BJ (cell line): ENCODE data around the gene ATE1. TPM values are rescaled to one million over a fixed set of nuclear protein-coding genes. Genes with fewer than 3 reads are reported as not detected.
"Not testable (repeated sequence)": the region's sequence is repeated elsewhere in the genome, so short reads cannot be mapped to it uniquely, and the experiment has no call there.

ENCODE experiments used
- CTCF ChIA-PET: fragments of 350-600 bp; formaldehyde crosslinking; extraction: SDS; loops from one replicate; lab custom pipeline; 2021; ENCODE audit warnings: antibody characterized with exemption, inconsistent platforms; lab: Yijun Ruan, JAX
- POLR2A ChIA-PET: fragments of 300-600 bp; sonication (Branson Sonifier 250); formaldehyde crosslinking; extraction: SDS; loops from one replicate; lab custom pipeline; 2021; ENCODE audit warnings: antibody characterized with exemption; lab: Charles Lee
- DNase-seq: peaks from one replicate; pipeline ENCODE4 v3.0.0-alpha.2; 2011; ENCODE audit warnings: low read depth
- H3K27me3 ChIP-seq: 2 replicates; pipeline ENCODE4 v1.6.0; 2011; ENCODE audit warnings: low read length; ENCODE audit not compliant: control insufficient read depth, insufficient read depth
- H3K36me3 ChIP-seq: 2 replicates; pipeline ENCODE4 v1.5.1; 2011; ENCODE audit warnings: low read length; ENCODE audit not compliant: control insufficient read depth, insufficient read depth
- H3K4me3 ChIP-seq: 2 replicates; pipeline ENCODE4 v1.5.1; 2011; ENCODE audit warnings: low read depth, mild to moderate bottlenecking, control low read depth, low read length
- polyA plus RNA-seq: library from polyadenylated mRNA; depleted of rRNA; stranded (reverse); fragments of >200 nt; gene quantifications from 2 replicates; pipeline ENCODE4 v1.2.3, GENCODE V29; 2011
- TF ChIP-seq, protein P1 (sequence below): IDR thresholded peaks from 2 replicates; pipeline ENCODE4 v1.5.1; 2011; ENCODE audit warnings: low read depth, mild to moderate bottlenecking, control low read depth, inconsistent platforms, low read length, moderate library complexity; ENCODE audit not compliant: insufficient read depth

ATE1 gene
- polyA plus RNA-seq, 1 experiment = 7.4 TPM

DNA sequence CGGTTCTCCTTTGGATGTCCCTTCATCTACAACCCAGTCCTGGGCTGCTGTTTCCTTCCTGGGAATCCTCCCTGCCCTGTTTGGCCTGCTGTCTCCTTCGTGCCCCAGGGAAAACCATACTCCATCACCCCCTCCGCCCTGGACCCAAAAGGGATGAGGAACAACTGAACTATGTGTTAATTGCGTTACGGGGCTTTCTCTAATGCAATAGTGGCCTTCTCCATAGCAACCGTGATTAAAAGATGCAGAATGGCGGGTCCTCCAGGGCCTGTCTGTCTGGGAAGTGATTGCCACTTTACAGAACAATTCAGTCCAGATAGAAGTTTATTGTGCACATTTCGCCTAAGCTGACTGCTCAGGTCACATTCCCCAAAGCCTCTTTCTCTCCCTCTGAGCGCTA lies 217.6 kb downstream of the ATE1 start:
- CTCF ChIA-PET = no interaction called here
- no peaks in the 10 kb centered on the region for H3K27me3 ChIP-seq
- no peaks in the 10 kb centered on the region for H3K36me3 ChIP-seq
- H3K4me3 ChIP-seq = no peak overlapping the region
- no peak for DNase-seq
- TF ChIP-seq, protein P1, sequence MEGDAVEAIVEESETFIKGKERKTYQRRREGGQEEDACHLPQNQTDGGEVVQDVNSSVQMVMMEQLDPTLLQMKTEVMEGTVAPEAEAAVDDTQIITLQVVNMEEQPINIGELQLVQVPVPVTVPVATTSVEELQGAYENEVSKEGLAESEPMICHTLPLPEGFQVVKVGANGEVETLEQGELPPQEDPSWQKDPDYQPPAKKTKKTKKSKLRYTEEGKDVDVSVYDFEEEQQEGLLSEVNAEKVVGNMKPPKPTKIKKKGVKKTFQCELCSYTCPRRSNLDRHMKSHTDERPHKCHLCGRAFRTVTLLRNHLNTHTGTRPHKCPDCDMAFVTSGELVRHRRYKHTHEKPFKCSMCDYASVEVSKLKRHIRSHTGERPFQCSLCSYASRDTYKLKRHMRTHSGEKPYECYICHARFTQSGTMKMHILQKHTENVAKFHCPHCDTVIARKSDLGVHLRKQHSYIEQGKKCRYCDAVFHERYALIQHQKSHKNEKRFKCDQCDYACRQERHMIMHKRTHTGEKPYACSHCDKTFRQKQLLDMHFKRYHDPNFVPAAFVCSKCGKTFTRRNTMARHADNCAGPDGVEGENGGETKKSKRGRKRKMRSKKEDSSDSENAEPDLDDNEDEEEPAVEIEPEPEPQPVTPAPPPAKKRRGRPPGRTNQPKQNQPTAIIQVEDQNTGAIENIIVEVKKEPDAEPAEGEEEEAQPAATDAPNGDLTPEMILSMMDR = no peak
- POLR2A ChIA-PET = no interaction called here

DNA sequence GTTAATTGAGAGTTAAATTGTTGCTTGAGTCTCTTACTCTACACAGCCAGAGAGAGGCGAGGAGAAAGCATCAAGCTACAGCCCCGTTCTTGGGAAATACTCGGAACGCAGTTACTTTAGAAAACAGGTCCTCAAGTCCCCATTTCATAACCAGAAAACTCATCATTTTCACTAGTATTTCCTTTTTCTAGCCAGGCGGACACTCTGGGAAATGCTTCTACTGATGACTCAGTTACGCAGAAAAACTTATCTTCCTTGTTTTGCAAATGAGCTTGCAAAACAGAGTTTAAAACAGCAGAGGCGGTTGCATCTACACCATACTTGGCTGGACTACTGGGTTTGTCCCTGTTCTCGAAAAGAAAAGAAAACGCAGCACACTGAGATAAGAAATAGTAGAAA lies 218.2 kb downstream of the ATE1 start:
- no peak overlapping the region for H3K4me3 ChIP-seq
- TF ChIP-seq, protein P1 = no peak
- ChIA-PET POLR2A (no interaction called here), CTCF (no interaction called here)
- no peaks in the 10 kb centered on the region for H3K36me3 ChIP-seq
- no peak for DNase-seq
- H3K27me3 ChIP-seq = no peaks in the 10 kb centered on the region

DNA sequence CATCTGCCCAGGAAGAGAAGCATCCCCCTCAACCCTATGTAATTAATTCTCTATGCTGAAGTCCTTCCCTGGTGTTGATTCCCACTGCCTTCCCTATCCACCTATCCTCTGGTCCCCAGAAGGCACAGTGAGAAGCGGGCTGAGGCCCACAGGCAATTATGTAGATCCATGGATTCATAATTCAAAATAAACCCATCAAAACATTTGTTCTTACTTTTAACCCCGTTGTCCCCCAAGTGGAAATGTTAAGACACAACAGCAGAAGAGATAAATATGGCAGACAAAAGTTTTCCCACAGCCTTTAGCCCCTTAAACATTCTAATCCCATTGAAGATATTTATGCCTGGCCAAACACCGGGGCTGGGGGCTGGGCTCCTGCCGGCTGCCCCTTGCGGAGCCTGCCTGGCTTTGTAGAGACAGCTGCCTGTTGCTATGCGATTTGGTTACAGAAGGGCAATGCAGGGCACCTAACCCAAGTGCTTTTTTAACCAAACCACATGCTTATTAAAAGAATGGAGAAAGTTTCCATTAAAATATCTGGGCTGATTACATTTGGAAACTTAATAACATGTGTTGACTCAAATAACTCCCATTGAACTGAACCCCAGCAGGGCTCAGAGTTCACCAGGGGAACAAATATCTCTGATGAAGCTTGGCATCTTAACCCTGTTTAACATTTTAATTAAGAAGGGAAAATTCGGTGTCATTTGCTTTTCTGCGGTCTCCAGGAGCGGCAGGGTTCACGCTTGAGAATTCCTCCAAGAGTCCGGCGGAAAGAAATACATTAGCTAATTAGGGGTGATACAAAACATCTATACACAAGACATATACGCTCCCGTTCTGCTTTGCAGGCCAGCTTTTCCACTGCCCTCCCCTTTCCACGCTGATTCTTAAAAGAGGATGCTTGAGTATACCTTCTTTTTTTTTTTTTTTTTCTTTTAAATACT lies 218.8 kb downstream of the ATE1 start:
- no peak overlapping the region for H3K4me3 ChIP-seq
- no peak for DNase-seq
- ChIA-PET CTCF (no interaction called here), POLR2A (no interaction called here)
- TF ChIP-seq, protein P1 = no peak
- H3K27me3 ChIP-seq = no peaks in the 10 kb centered on the region
- no peaks in the 10 kb centered on the region for H3K36me3 ChIP-seq

DNA sequence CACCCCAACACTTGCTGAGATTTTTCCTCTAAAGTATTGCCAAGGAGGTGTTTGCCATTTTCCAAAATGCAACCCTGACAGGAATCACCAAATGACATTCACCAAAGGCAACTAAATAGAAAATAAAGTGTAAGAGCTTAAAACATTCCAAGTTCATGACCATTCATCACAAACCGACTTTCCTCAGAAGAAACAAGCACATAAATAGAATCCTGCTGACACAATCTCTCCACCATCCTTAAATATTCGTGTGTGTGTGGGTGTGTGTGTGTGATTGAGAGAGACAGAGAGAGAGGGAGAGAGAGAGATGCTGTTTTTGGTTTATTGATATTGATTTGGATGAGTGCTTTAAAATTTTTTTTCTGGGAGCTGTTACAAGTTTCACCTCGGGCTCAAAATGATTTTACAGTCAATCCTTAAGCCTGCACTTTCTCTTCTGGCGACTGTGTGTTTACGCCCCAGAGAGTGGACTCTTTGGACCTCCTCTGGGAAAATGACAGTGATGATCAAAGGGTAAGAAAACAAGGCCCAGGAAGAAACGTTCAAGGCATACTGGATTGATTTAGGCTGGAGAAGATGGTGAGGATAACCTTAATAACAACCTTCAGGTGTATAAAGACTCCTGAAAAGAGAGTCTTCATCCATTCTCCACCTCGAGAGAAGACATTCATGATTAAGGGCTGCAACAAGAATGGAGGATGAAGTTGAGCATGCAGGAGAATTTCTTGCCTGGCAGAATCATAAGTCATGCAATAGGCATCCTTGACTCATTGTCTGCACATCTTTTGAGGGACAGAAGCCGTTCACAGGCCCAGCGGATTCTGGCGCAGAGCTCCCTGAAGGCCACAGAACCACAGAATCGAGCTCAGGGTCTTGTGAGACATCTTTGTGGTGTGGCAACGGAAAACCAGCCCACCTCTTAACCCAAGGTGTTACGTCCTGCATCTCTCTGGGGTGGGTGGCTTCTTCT lies 225.2 kb downstream of the ATE1 start:
- DNase-seq = peak; percentile 11
- POLR2A ChIA-PET = no interaction called here
- H3K4me3 ChIP-seq = no peak overlapping the region
- CTCF ChIA-PET = interaction anchor here (0.7 kb wide), 1 partner anchor 121 kb away, joined by 3 read pairs; no protein-coding TSS in a partner anchor
- TF ChIP-seq, protein P1 = no peak
- H3K36me3 ChIP-seq = no peaks in the 10 kb centered on the region
- H3K27me3 ChIP-seq = no peaks in the 10 kb centered on the region

DNA sequence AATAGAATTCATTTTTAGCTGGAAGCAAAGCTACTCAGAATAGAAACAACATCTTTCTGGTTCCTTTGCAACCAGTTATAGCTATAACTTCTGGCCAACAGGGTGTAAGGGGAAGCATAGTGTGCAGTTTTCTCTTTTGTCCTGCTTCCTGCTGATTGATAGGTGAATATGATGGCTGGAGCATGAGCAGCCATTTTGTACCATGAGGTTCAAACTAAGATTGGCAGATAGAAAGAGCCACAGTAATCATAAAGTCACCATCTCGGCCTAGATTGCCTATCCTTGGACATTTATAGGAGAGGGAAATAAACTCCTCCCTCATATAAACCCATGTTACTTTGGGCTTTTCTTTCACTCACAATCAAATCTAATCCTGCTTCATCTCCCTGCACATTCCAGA lies 227.4 kb downstream of the ATE1 start:
- no peak for DNase-seq
- Histone ChIP-seq H3K36me3 (no peaks in the 10 kb centered on the region), H3K27me3 (no peaks in the 10 kb centered on the region), H3K4me3 (no peak overlapping the region)
- ChIA-PET CTCF (no interaction called here), POLR2A (no interaction called here)
- TF ChIP-seq, protein P1 = no peak

DNA sequence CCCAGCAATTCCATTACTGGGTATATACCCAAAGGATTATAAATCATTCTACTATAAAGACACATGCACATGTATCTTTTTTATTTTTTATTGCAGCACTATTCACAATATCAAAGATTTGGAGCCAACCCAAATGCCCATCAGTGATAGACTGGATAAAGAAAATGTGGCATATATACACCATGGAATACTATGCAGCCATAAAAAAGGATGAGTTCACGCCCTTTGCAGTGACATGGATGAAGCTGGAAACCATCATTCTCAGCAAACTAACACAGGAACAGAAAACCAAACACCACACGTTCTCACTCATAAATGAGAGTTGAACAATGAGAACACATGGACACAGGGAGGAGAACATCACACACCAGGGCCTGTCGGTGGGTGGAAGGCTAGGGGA lies 228.1 kb downstream of the ATE1 start:
- DNase-seq, H3K4me3 ChIP-seq, POLR2A ChIA-PET, H3K27me3 ChIP-seq, CTCF ChIA-PET, H3K36me3 ChIP-seq: not testable (repeated sequence)
